Kidney capillary endothelial cell (primary cell): ENCODE measurements around the gene CLSTN2.

Experiments
- DNase-seq: peaks from one replicate; pipeline ENCODE4 v3.0.0-alpha.2; 2018; ENCODE audit warnings: low spot score

CLSTN2 gene

DNA sequence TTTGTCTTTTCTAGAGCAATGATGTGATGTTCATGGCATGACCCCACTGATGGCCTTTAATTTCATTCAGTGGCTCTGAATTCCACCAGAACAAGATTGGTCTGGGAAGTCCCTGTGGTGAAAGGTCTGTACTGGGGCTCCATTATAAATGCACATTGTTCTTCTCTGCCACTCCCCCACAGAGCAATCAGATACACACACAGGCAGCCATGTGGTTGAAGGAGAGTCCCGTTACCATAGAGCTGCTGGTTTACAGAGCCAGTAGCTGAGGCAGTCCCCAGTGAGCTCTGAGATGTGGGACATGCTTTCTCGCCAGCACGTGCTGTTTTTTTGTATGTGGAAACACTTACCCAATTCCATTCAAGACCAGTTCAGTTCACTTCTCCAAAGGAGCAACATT lies 570.2 kb downstream of the CLSTN2 start:
- no peak for DNase-seq

DNA sequence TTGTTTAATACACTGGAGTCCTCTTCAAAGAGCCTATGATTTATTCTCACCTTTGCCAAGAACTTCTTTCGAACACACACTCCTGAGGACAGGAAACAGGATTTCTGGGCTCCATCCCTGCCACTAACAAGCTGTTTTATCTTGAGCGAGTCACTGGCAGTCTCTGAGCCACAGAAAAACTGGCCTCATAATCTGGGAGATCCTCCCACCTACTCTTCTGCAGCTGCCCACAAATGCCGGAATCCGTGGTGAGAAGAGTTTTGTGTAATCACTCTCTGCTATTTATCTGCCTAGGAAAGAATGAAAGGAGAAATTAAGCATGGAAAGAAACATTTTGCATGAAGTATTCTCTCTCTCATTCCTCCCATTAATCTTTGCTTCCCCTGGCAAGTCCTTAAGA lies 570.9 kb downstream of the CLSTN2 start:
- DNase-seq: no peak

DNA sequence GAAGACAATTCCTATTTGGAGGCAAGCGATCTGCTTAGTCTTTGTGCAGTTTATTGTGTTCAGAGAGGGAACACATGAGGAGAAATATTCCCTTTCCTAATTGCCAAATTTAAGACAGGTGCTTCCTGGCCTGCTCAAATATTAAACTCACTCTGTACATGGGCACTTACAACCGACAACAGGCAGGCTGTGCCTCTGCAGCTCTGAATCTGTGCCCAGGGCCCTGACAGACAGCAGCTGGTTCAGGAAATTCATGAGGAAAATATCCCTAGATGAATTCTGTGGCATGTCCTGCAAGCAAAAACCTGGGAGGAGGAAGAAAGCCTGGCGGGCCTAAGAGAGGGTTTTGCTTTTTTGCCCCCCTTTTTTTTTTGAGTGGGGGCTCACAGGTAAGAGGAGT lies 573.6 kb downstream of the CLSTN2 start:
- no peak for DNase-seq

DNA sequence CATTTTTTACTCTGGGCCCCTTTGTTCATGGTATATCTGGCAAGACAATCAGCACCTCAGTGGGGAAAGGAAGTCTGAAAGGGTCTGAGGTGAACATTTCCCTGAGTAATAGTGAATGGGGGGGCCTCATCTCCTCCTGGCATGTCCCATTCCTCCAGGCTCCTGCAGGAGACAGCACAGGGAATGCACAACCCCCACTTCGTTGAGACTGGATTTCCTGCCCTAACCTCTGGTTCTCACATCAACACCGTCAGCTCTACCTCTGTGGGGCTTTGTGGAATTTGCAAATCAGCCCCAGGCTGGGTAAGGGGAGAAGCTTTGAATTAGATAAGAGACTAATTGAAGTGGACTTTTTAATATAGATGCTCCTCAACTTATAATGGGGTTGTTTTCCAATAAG lies 574.5 kb downstream of the CLSTN2 start:
- no peak for DNase-seq

DNA sequence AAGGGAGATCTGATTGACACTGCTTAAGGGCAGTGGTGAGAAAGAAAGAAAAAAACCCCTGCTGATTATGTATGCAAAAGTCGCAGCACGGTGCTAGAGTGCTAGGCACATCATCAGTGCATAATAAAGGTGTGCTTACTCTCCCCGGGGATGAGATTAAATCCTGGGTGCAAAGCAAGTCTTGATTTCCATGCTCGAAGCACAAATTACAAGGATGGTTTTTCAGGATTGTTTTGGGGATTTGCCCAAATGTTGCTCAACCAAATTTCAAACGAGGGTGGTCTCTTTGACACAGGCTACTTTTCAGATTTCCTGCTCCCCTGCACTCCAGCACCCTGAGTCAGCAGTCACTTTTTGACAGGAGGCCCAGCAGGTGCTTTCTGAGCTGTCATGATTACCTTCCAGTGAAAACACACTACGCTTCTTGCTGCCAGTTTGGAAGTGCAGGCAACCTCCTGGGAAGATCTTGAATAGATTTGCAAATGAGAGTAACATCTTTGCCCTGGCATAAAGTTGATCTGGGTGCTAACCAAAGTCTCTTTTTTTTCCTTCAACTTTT lies 575.4 kb downstream of the CLSTN2 start:
- DNase-seq: no peak

DNA sequence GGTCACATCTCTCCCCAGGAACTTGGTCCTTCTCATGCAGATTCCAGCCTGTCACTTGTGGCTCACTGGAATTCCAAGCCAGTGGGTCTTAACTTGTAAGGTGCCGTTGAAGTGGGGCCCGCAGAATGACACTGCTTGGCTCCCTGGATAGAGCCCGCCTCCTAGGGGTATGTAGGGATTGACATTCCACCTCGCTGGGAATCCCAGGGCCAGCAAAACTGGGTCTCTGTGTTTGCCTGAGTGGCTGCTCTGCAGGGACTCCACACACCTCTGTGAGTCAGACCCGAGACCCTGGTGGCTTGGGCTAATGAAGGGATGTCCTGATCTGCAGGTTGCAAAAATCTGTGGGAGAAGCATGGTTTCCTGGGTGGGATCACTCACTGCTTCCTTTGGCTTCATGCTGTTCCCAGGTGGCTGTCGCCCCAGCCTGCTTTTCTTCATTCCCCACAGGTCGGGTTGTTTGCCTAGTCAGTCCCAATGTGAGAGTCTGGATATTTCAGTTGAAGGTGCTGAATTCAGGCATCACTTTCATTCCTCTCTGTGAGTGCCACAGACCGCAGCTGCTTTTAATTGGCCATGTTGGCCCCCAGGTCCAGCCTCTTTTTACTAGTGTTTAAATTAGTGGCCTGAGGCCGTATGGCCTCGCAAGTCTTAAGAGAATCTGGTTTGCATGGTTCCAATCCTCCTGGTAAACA lies 586.9 kb downstream of the CLSTN2 start:
- no peak for DNase-seq

DNA sequence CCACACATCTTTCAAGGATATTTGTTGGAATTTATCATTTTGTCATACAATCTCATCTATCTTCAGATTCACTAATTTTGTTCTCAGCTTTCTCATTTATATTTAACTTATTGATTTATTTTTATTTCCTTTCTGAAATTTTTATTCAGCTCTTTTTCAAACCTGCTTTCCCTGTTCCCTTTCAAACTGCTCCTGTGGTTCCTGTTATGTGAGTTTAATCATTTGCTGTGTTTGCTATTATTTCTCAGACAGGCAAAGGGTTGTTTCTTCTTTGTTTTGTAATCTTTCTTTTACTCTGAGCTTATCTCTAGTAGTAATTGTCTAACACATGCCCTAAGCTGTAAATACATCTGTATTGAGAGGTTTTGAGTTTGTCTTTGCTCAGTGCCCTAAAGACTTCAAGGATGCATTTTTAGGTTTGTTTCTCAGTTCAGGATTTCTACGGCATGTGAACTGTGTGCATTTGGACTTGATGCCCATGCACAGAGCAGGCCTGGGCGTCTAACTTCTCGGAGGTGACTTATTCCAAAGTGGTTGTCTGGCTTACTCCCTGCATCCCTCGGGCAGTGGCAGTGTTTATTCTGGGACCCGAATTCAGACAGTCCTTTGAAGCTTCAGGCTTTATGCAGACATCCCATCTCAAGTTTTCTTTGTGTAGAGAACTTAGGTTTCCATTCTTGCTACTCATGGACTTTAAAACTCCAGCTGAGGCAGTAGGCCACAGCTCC lies 587.8 kb downstream of the CLSTN2 start:
- no peak for DNase-seq

DNA sequence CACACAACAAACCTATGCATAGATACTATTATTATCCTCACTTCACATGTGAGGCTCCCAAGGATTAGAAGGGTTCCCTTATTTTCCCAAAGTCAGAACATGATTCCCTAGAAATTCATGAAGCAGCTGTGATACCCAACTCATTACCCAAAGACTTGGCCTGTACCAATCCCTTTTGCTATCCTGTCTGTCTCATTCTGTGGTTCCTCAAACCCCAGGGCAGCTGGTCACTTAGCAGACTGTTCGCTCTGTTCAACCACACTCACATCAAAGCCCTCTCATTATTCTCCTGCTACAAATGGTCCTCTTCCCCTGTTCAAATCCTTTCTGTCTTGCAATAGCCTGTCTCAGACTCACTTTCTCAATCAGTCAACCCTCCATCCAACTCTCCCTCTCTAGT lies 588.6 kb downstream of the CLSTN2 start:
- no peak for DNase-seq

DNA sequence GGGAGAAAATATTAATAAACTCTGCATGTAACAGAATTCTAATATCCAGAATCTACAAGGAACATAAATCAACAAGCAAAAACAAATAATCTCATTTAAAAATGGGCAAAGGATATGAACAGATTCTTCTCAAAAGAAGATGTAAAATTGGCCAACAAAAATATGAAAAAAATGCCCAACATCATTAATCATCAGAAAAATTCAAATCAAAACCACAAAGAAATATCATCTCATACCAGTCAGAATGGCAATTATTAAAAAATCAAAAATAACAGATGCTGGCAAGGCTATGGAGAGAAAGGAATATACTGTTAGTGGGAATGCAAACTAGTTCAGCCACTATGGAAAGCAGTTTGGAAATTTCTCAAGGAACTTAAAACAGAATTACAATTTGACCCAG lies 592.2 kb downstream of the CLSTN2 start:
- no peak for DNase-seq

DNA sequence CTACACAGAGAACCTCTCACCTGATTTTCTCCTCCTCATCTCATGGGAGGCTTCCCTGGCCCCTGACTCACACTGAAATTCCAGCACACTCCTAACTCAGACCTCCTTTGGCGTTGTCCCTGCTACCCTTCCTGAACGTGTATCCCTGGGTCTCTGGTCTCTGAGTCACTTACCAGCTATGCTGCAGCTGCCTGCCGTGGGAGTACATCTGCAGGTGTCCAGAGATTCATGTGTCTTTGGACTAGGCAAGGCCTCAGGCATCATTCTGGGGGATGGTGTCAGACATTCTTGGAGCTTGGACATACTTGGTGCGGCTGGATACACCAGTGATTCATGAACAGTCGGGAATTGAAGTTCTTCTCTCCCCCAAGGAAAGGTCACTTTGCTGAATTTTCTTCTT lies 594.1 kb downstream of the CLSTN2 start:
- no peak for DNase-seq

DNA sequence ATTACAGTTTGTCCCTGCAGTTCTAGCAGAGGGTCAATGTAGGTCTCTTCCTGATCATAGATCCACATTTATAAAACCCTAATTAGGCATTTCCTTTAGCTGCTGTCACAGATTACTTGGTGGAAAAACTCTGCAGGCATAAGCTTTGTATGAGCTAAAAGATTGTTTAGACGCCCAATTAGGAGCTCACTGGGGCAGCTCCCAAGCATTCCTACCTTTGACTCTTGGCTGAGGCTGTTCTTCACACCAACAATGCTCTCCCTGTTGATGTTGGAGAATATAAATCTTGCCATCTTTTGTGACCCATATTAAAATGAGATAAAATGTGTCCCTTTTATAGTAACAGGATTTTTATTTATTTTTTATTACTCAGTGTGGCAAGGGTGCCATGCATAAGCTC lies 594.6 kb downstream of the CLSTN2 start:
- no peak for DNase-seq

DNA sequence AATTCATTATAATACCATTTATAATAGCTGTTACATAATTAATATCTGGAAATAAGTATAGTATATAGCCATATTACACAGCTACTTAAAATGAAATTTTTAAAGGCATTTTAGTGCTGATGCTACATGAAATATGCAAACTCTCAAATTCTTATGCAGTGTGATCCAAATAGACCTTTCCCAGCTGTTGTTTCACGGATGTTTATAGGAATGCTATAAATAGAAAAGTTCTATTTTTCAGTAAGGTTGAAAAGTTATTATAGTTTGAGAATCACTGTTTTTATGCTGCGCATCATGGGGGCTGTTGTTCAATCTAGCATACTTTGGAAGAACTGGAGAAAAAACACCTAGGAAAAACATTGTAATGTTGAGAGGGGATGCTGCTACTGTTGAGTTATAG lies 595.1 kb downstream of the CLSTN2 start:
- no peak for DNase-seq

DNA sequence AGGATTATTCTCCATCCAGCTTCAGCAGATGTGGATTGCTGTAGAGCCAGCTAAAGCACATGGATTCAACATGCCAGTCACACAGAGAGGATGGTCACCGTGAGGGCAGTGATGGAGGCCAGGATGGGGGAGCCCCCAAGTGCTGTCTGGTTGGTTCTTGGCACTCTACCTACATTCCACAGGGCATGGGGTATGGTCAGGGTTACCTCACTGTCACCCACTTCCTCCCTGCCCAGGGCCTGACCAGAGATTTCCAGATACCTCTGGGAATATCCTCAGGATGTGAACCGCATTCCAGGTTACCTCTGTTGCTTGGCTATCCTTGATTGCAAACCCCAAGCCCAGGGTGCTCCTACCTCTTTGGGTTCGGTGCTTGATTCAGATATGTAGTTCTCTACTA lies 595.6 kb downstream of the CLSTN2 start:
- no peak for DNase-seq

DNA sequence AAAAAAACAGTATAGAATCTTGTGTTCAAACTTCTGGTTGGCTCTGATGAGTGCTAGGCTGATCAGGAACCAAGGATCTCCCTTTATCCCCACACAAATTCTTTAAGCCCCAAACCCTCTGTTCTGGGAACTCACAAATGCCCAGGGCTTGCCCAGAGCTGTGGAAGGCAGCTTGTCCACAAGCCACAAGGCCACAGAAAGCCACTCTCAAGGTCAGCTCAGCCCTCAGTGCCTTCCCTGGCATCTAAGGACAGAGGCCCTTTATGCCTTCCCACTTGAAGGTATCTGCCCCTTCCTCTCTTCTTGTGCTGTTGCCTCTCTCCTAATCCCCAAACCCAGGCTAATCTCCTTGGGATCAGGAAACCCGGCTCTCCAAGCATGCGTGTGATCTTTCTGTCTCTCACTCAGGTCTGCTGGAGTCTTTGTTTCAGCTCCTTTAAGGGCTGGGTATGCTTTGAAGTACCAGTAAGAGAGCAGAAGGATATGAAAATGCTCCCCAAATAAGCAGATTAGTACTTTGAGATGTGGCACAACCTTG lies 597.9 kb downstream of the CLSTN2 start:
- DNase-seq: no peak

DNA sequence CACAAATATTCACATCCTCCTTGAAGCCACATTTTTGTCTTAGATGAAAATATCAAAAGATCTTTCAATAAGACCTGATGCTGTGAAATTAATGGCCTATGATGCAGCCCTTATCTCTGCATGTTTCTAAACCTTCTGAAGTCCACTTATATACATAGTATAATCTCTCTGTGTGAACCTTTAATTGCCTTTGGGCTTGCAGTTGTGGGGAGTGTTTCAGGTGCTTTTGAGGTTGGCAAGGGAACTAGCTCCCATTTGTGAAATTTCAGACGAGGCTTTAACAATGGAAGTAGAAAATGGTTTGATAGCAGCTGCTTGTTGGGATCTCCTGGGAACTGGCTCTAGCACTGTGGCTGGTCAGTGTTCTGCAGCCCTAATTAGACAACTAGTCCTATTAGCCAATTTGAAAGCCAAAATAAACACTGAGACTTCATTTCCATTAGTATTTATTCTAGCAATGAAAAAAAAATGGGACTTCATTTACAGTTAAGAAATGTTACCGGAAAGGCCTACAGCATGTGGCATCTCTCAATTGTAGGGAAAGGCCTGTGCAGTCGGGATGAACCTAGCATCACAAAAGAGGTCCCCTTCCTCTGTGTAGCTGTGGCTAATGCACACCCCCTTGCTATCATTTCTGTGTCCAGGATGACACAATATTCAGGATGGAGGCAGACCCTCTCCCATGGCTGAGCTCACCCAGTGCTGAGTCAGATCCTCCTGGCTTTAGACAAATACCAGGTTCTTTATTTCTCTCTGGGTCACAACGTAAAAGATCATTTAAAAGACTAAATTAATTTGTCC lies 602.1 kb downstream of the CLSTN2 start:
- DNase-seq: no peak

DNA sequence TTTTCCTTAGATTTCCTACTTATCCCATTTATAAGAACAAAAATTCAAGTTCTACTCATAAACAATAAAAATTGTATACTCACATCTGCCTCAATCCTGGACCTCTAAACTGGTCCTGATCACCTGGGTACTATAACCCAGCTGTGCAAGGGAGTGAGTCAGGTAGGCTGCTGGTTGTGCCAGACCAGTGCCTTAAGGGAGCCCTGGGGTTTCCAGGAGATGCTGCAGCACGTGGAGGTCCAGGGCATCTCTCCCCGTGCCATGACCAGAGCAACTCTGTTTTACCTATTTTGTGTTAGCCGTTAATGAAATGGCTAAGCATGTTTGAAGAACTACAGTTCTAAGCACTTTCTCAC lies 602.7 kb downstream of the CLSTN2 start:
- no peak for DNase-seq

DNA sequence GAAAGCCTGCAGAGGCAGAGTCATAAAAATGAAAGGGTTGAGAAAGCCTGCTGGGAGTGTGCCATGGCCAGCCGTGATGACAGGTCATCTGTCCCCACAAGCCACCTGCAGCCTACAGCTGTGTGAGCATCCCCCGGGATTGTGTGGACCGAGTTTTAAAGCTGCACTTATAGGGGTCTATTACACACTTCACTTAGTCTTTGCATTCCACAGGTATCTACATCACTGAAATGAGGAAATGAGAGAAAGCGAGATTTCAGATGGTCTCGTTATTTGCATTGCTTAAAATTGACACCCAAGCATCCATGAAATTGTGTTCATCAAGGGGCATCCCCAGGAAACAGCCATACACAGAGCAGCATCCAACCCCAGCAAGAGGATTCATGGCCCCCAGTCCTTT lies 605.3 kb downstream of the CLSTN2 start:
- DNase-seq: no peak

DNA sequence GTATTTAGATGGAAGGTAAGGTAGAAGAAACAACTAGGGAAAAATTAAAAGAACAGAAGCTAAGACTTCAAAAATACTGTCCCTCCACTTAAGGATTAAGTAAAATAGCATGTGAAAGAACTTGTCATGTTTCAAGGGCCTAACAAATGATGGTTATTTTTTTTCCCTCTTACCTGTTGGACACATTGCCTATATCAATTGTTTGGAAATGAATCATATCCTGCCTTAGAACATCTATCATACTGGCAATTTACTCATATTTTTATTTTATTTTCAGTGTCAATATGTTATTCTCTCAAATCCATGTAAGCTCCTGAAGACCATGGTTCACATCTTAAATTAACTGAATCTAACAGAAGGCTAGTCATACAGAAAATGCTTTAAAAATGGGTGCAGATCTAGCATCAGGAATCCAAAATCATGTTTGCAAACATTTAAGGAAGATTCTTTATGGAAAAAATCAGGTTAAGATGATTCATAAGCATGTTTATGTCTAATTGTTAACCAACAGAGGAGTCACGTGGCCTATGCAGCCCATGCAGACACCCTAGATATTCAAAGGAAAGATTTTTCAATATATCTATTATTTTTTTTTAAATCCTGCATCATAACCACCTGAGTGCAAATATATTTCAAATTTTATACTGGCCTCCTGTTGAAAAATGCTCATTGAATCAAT lies 607.1 kb downstream of the CLSTN2 start:
- no peak for DNase-seq

DNA sequence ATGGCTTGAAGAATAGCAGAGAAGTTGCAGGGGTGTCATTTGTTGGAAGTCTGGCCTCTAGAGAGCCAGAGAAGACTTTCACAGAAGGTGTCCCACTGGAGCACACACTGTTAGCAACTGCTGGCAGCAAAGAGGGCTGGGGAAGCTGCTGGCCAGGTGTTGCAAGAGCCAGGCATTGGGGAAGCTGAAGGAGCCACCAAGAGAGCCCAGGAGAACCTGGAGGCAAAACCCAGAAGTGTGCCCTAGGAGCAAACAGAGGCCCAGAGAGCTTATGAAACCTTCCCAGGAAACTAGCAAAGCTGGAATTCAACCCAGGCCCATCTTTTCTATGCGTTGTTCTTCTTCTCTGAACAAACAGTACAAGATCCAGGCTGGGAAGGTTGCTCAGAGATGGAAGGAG lies 610.2 kb downstream of the CLSTN2 start:
- DNase-seq: no peak

DNA sequence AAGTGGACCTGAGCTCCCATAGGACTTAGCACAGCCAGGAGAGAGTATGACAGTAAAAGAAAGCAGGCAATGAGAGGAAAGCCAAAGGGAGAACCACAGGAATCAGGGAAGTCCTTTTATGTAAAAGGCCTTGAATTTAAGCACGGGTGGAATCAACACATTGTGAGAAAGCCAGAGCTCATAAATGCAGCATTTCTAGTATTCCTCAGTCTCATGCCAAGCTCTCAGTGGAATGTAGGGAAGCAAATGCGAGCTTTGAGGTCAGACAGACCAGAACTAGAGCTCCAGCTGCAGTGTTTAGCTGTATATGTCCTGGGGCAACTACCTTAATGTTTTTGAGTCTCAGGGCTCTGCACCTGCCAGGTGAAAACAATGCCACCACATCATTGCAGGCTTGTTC lies 610.8 kb downstream of the CLSTN2 start:
- no peak for DNase-seq

DNA sequence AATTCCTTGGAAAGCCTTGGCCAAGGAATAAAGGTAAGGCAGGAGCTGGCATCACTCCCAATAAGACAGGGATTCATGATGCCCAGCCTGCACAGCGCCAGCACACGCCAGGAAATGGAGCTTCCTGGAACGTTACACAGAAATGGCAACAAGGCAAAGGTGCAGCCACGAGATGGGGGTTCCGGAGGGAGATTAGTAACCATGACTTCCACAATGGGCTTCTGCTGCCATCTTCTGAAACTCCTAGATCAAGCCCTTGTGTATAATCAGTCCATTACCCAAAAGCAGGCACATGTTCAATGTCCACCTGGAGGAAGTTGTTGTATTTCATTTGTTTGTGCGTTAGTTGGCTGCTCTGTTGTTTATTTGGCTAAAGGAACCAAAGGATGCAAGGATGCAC lies 611.7 kb downstream of the CLSTN2 start:
- DNase-seq: peak; percentile 8

DNA sequence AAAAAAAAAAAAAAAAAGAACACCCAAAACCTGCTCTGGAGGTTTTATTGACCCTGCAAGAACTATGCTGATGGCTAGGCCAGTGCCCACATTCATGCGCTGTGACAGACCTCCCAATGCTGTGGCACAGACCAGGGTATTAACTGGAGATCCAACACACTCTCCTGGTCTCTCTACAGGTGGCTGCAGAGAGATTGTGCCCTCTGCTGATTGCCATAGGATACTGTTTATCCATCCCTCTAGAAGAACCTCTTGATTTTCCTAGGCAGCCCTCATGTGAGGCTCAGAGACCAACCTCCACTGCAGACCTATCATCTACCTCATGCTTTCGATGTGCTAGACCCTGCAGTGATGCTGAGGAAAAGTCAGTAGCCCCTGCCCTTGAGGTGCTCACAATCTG lies 617.4 kb downstream of the CLSTN2 start:
- no peak for DNase-seq
